Psoas muscle (tissue), 8 donors: ENCODE data around the gene DLGAP1. TPM values are rescaled to one million over a fixed set of nuclear protein-coding genes. Genes with fewer than 3 reads are reported as not detected.

Experiments used
- ATAC-seq, 4 donors: fragments of 200-7000 bp; cut with Tn5 transposase; one replicate each; pipeline ENCODE4 v1.9.1; 2020; ENCODE audit warnings: moderate library complexity in 3 of 4, mild to moderate bottlenecking in 2 of 4
- DNase-seq, 2 donors: peaks; one replicate each; pipeline ENCODE4 v3.0.0-alpha.2; 2020
- H3K27ac ChIP-seq: fragments of 200-600 bp; one replicate; pipeline ENCODE4 v1.8.0; 2022
- H3K27me3 ChIP-seq, 3 donors: fragments of 200-600 bp in 1 of 3; one replicate each; pipeline versions ENCODE4 v1.6.1 to v1.8.0; 2013 to 2022; ENCODE audit warnings: low read length in 2 of 3, mild to moderate bottlenecking in 2 of 3, moderate library complexity in 1 of 3; ENCODE audit not compliant: insufficient read depth in 3 of 3
- H3K36me3 ChIP-seq, 2 donors: fragments of 200-600 bp in 1 of 2; one replicate each; pipeline versions ENCODE4 v1.6.1 to v1.8.0; 2013 to 2022; ENCODE audit warnings: low read depth in 1 of 2, mild to moderate bottlenecking in 1 of 2, moderate library complexity in 1 of 2; ENCODE audit not compliant: insufficient read depth in 1 of 2
- H3K4me1 ChIP-seq: fragments of 200-600 bp; one replicate; pipeline ENCODE4 v1.8.0; 2022
- H3K4me3 ChIP-seq: fragments of 200-600 bp; one replicate; pipeline ENCODE4 v1.8.0; 2022; ENCODE audit warnings: mild to moderate bottlenecking
- H3K9me3 ChIP-seq: fragments of 200-600 bp; one replicate; pipeline ENCODE4 v1.8.0; 2022
- CTCF ChIP-seq: fragments of 200-600 bp; IDR thresholded peaks from one replicate; pipeline ENCODE4 v1.8.0; 2022; ENCODE audit warnings: antibody characterized with exemption
- WGBS, 3 donors: extraction: QIAGEN DNeasy Blood & Tissue Kit; methylation state at CpG; one replicate each; pipeline versions ENCODE4 v1.1.6 to v1.1.7; 2013; 5-methylcytosine and 5-hydroxymethylcytosine counted together
- intact Hi-C, 2 donors: fragments of 100-400 bp; cut with DNase I; formaldehyde crosslinking; loops; one replicate each; pipeline versions ENCODE4 v1.11.0 to v1.14.2; 2022
- polyA plus RNA-seq, 3 donors: library from polyadenylated mRNA; stranded (reverse); fragments of 200-250 nt; gene quantifications; one replicate each; pipeline ENCODE4 v1.2.3, GENCODE V29; 2013
- total RNA-seq, 4 donors: library from RNA; stranded (reverse); fragmentation: NEBNext Ultra II Directional in 2 of 4; extraction: Animal tissue kit (Norgen Biotek cat#: 25700) in 2 of 4; gene quantifications; one replicate each; pipeline versions ENCODE4 v1.2.1 to v1.2.4, GENCODE V29; 2021 to 2023
- donor health status: healthy with polysubstance abuse.
- donor health status: DM: no; HTN: no; CAD: no; lungs with moderate emphysema.
- donor health status: Bipolar disorder and iron deficiency.
- donor health status: healthy.
- donor health status: DM: yes; HTN: yes; CAD: no.
- donor health status: DM: no; HTN: no; CAD: no.
- donor health status: DM: no; HTN: no; CAD: no.
- donor health status: DM: yes; HTN: yes; CAD: no.

The DLGAP1 gene
- total and polyA plus RNA-seq, 7 donors = 0.09 to 0.26 (median 0.16) TPM; not detected in 1

GRCh38 chr18:3931013-3931315, 524.1 kb downstream of the DLGAP1 start:
- no peak overlapping the region for H3K4me3 ChIP-seq
- no peak overlapping the region for H3K27ac ChIP-seq
- DNase-seq = no peak
- H3K9me3 ChIP-seq = no peaks in the 10 kb centered on the region
- 94 to 95% (median 95%) methylated on average over 6 of the region's 6 CpGs for WGBS, 3 donors
- no peaks in the 10 kb centered on the region for H3K4me1 ChIP-seq
- H3K36me3 ChIP-seq = no peaks in the 10 kb centered on the region
- H3K27me3 ChIP-seq = no peaks in the 10 kb centered on the region
- intact Hi-C loops = no loop called here
- TF ChIP-seq CTCF = no peak
- ATAC-seq = no peak

DNA sequence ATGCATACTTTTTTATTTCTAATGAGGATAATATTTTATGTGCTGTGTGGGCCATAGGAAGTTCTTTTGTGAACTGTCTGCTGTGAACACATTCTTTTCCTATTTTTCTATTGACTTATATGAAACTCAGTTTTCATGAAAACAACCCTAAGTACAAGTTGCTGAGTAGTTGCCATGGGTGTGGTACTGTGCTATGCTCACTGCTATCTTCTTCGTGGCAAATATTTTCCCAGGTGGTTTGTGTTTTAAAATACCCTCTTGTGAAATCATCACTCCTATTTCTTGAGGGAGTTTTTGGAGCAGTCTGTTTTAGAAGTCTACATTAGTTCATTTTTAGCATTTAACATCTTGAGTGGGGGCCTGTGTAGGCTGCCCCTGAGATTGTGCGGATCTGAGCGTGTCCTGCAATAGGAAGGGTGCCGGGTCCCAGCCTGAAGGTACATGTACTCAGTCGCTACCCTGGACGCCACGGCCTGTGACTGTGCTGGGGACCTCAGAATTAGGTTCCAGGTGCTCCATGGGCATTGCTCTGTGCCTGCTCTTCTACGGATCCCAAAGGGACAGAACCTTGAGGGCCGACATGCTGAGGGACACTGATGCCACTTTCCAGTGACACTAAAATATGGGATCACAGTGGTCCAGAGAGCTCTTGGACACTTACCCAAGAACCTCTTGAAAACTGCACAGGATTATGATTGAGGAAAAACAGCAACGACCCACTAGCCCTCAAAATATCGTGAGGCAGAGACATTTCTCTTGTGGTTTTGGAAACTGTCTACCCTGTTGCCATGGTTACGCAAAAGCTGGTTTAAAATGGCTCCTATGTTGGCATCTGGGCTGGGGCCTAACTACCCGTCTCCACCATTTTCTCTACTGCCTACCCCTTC, 524.7 kb downstream of the DLGAP1 start:
- 92 to 94% (median 94%) methylated on average over 13 of the region's 13 CpGs for WGBS, 3 donors
- no peak for DNase-seq
- ATAC-seq = no peak
- H3K27ac ChIP-seq = no peak overlapping the region
- H3K36me3 ChIP-seq = no peaks in the 10 kb centered on the region
- H3K9me3 ChIP-seq = no peaks in the 10 kb centered on the region
- TF ChIP-seq CTCF = no peak
- no peaks in the 10 kb centered on the region for H3K4me1 ChIP-seq
- H3K4me3 ChIP-seq = no peak overlapping the region
- intact Hi-C loops = no loop called here
- no peaks in the 10 kb centered on the region for H3K27me3 ChIP-seq

- intact Hi-C loops = no loop called here
Measured at GRCh38 chr18:3924455-3924854, 530.7 kb downstream of the DLGAP1 start.

DNA sequence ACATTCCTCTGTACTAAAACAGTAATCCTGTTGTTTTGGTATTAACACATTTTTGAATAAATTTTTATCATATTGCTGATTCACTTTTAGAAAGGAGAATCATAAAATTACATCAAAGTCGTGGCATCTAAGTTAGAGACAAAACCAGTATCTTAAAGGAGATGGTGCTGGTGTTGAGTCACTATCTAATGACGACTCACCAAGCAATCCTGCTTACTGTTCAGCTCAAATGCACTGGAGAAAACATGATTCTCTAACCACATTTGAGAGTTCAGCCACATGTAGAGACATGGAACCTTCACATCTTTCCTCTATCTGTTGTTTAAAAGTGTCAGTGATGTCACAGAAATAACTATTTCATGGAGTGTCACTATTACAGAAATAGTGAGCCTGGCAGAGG, 531.4 kb downstream of the DLGAP1 start:
- intact Hi-C loops = no loop called here
- DNase-seq = no peak
- Histone ChIP-seq H3K4me3 (no peak overlapping the region), H3K36me3 (no peaks in the 10 kb centered on the region), H3K9me3 (no peaks in the 10 kb centered on the region), H3K4me1 (no peaks in the 10 kb centered on the region), H3K27ac (no peak overlapping the region), H3K27me3 (peaks cover 0 to 3% (median 0%) of the 10 kb centered on the region in 3 donors)
- no peak for TF ChIP-seq CTCF
- no peak for ATAC-seq
- WGBS, 3 donors = 59 to 71% (median 61%) methylated on average over 2 of the region's 2 CpGs

More at GRCh38 chr18:3924455-3924854, 530.7 kb downstream of the DLGAP1 start:
- WGBS, 3 donors = 70 to 73% (median 72%) methylated on average over 1 of the region's 1 CpG
- Histone ChIP-seq H3K27me3 (no peaks in the 10 kb centered on the region), H3K4me3 (no peak overlapping the region), H3K9me3 (no peaks in the 10 kb centered on the region), H3K4me1 (no peaks in the 10 kb centered on the region), H3K27ac (no peak overlapping the region), H3K36me3 (no peaks in the 10 kb centered on the region)
- ATAC-seq (no peak), DNase-seq (no peak)
- no peak for TF ChIP-seq CTCF

- no peak for DNase-seq
- WGBS, 3 donors = 62 to 68% (median 64%) methylated on average over 3 of the region's 3 CpGs
- intact Hi-C loops = no loop called here
Measured at GRCh38 chr18:3921826-3922225, 533.3 kb downstream of the DLGAP1 start.

More at GRCh38 chr18:3921826-3922225, 533.3 kb downstream of the DLGAP1 start:
- no peak overlapping the region for H3K4me3 ChIP-seq
- TF ChIP-seq CTCF = no peak
- ATAC-seq = no peak
- no peaks in the 10 kb centered on the region for H3K36me3 ChIP-seq
- H3K27me3 ChIP-seq = peaks cover 0 to 6% (median 0%) of the 10 kb centered on the region in 3 donors
- no peaks in the 10 kb centered on the region for H3K9me3 ChIP-seq
- no peaks in the 10 kb centered on the region for H3K4me1 ChIP-seq
- H3K27ac ChIP-seq = no peak overlapping the region
